HG02884 (cell line): Measurements from ENCODE around the gene KDSR.
"Not testable (repeated sequence)": the region's sequence is repeated elsewhere in the genome, so short reads cannot be mapped to it uniquely, and the experiment has no call there.

Source experiments
- ATAC-seq: cut with Tn5 transposase; IDR thresholded peaks from one replicate; pipeline ENCODE4 v1.9.1; 2021; ENCODE audit warnings: mild to moderate bottlenecking, moderate library complexity; ENCODE audit not compliant: unreplicated experiment

The KDSR gene

DNA sequence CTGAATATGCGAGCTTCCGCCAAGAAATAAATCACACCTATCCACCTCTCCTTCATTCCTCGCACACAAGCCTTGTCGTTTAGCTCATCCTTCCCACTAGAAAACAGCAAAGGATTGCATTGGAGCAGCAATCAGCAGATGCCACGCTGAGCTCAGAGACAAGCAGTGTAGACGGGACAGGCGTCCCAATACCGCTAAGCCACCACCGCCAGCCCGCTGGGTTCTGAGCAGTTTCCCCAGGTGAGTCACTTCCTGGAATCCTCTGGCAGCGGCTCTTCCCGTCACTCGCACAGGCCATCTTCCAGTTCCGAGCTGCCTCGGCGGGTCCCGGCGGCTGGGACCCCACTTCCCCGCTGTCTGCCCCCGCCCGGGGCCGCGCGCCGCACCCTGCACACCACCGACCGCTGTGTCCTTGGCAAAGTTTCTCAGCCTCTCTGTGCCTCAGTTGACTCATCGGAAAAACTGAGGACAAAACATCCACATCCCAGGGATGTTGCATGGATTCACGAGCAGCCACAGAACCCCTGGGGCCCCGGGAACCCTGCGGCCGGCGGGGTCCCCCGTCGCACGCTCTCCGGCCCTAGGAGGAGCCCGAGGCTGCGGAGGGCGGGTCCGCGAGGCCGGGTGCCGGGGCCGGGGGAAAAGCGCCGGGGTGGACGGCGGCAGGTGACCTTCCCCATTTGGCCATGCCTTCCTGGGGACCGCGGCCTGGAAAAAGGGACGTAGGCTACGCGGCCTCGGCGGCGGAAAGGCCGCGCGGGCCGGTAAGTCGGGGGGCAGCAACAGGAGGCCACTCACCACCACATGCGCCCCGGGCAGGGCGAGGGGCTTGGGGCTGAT lies 573 bp downstream of the KDSR start:
- ATAC-seq = peak; percentile 37

DNA sequence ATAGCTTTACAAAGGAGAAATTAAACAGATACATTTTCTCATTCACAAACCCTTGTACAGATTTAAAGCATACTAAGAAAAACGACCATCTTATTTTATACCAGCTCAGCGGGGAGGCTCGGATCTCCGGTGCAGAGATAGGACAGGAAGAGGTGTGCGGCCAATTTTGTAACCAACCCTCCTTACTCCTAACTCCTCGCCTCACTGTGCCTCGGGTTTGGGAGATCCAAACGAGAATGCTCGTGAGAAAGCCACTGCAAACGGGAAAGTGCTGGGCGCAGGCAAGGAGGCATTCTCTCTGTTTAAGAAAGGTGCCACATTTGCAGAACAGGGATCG lies 1.2 kb downstream of the KDSR start:
- ATAC-seq = no peak

DNA sequence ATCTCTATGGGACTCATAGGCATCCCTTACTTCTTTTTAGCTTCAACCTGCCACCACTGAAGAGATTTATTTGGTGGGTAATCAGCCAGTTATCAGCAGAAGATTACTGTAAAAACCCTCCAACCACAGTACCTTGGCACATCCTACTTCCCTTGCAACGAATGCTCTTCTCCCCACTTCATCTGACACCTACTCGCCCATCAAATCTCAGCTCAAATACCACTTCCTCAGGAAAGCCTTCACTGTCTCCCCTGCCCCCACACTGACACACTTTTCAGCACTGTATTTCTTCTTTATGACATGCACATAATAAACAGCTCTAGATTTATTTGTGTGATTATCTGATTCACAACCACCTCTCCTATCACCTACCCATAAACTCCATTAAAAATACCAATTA lies 3.1 kb downstream of the KDSR start:
- no peak for ATAC-seq

DNA sequence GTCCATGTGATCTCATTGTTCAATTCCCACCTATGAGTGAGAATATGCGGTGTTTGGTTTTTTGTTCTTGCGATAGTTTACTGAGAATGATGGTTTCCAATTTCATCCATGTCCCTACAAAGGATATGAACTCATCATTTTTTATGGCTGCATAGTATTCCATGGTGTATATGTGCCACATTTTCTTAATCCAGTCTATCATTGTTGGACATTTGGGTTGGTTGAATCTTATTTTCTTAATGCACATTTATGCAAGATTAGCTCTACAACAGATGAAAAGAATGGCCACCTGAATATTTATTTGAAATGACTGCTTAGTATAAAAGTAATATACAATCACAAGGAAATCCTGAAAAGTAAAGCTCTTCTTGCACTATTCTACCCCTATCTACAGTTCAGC lies 3.6 kb downstream of the KDSR start:
- not testable (repeated sequence) for ATAC-seq

DNA sequence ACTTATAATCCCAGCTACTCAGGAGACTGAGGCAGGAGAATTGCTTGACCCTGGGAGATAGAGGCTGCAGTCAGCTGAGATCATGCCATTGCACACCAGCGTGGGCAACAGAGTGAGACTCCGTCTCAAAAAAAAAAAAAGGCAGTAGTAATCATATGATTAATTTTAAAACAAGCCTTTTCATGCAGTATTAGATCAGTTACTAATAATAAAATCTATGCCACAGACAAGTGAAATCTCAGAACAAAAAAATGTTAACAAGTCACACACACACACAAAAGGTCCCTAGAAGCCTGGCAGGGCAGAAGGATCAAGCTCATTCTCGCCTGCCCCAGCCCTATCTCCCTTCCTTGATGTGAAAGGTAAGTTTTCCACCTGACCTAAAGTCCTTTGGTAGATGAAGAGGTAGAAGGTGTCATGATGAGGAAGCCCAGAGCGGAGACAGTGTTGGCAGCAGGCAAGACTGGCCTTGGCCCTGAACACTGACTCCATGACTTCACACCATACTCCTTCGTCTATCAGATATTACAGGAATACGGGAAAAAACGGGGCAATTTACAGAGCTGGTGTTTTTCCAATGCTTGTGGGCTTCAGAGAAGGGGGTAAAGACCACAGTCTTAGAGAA lies 10.6 kb downstream of the KDSR start:
- ATAC-seq = no peak

DNA sequence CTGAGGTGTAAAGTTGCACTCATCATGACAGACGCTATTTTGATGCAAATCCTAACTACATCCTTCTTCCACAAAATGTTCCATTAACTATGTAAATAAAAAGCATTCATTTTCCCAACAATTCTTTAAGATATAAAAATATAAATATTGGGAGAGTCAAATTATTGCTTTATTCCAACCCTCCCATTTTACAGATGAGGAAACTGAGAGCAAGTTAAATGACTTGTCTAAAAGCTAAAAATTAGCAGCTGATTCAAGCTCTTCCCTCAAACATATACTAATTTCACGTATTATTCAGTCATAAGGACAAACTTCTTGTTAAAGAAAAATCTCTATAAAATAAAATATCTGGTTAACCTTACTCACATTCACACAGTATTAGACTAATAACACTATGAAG lies 16.8 kb downstream of the KDSR start:
- no peak for ATAC-seq

DNA sequence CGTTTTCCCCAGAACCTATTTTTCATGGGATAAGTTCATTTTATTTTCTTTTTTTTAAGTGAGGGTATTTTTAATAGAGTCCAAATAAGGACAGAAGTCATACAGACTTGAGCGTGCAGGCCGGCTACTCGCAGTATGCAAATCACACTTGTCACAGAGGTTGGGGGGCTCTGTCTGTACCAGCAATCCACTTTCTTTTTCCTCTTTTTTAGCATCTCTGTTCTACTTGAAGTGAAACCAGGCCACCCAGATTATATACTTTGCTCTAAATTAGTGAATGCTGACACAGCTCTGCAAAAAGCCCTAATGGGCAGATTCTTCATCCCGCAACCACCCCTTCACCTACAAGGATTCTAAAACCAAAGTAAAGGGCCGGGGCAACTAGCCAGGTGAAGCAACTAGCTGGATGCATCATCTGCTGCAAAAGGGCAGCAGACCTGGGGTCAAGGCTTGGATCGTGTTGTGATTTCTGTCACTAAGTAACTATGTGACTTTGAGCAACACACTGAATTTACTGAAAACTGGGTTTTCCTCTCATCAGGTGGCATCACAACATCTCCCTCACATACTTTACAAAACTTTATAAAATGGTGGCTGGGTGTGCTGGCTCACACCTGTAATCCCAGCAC lies 18.4 kb downstream of the KDSR start:
- ATAC-seq = no peak

DNA sequence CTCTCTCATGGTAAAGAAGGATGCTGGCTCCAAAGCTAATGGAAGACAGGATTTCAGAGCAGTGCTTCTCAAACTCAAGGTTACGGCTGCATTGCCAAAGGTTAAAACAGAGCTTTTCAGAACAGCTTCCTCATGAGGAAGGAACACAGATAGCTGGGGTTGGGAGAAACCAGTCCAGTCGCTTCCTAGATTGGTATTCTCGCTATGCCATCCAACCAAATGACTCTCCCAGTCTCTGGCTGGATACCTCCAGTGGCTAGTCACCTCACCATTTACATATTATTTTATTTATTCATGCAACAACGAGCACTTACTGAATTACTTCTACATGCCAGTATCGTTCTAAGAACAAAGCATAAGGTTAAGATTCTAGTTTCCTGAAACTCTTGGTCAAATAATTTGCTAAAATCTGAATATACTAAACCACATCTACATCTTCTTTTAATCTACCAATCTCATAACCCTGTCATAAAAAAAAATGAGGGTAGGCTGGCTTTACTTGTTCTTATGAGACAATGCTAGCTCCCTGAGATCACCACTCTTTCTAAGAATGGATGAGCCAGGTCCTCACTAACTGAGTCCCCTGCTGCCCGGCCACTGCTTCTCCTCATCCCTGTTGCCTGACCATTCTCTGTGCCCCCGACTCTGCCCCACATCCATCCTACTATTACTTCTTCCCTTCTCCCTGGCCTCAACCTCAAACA lies 20.4 kb downstream of the KDSR start:
- no peak for ATAC-seq

DNA sequence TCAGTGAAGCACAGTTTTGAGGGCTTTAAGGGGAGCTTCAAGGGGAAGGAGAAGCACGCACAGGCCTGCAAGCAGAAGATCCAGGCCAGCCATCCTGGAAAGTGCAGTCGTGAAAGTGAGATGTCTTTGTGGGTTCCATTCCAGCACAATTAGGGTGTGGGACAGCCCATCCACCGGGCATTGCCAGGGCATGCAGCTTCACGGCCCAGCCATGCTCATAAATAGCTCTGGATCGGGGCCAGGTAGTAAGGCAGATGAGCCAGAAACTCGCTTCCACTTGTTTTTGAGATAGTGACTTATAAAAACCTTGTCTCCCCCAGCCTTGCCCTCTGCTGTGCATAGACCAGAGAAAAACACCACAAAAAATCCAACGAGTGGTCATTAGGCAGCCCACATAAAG lies 21.0 kb downstream of the KDSR start:
- ATAC-seq = no peak

DNA sequence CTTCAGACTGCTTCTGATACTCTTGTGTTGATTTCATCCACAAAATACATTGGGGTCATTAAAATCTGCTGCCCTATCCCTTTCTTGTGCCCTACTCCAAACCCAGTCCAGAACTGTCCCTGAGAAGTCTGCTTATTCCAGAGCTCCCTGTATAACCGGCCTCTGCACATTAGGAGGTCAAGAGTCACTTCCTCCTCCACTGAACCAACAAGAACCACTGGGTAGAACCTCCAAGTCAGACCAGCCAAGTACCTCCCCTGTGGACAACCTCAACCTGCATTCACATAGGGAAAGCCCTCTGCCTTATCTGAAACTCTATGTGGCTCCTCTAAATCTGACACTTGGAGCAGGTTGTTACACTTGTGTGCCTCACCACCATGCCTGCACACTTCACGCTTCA lies 22.1 kb downstream of the KDSR start:
- ATAC-seq = no peak

DNA sequence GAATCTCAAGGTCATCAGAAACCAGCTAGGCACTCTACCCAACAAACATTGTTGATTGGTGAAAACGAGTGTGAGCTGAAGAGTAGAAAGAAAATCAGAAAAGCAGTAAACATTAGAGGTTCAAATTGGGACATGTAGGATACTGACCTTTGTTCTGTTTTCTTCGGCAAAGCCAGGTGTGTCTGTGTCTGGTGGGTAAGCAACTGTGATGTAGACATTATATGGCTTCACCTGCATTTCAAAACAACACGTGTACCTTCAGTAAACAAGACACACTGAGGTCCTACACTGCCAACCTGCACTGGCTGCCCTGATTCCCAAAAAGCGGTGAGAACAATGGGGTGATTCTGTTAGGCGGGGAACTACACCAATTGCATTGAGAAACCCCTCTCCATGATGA lies 22.7 kb downstream of the KDSR start:
- no peak for ATAC-seq

DNA sequence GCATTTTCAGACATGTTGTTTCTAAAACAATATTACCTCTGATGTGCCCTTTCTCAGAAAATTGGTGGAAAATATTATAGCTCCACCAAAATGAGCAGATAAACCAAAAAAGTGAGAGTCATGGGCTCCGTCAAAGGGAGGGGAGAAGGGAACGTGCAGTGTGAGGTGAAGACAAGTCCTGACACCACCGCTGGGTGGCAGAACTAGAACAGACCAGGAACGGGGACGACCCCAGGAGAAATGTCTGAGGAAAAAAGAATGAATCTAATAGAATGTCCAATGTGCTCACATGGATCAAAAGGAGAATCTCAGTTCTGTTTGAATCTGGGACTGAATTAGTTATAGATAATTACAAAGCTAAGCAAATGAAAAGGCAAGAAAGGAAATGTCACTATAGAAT lies 24.8 kb downstream of the KDSR start:
- peak; percentile 76 for ATAC-seq

DNA sequence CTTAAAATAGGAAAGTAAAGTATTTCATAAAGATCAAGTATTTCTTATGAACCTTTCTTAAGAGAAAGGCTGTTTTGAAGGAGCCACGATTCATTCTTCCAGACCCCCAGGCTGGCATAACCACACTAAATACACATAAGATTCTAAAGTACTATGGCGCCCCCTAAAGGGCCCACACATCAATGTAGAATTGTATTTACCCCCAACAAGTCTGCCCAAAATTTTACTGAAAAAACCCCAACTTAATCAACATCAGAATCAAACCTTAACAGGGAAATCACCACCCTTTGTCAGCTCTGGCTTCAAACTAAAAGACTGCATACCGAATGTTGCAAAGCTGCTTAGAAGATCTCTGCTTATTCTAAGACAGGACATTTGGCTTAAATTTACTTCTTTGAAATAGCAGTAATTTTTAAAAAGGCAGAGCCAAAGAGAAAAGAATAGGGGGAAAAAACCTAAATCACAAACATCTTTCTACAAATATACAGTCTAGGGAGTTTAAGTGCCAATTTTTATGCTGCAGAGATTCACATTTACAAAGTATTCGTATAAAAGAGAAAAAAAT lies 27.0 kb downstream of the KDSR start:
- no peak for ATAC-seq

DNA sequence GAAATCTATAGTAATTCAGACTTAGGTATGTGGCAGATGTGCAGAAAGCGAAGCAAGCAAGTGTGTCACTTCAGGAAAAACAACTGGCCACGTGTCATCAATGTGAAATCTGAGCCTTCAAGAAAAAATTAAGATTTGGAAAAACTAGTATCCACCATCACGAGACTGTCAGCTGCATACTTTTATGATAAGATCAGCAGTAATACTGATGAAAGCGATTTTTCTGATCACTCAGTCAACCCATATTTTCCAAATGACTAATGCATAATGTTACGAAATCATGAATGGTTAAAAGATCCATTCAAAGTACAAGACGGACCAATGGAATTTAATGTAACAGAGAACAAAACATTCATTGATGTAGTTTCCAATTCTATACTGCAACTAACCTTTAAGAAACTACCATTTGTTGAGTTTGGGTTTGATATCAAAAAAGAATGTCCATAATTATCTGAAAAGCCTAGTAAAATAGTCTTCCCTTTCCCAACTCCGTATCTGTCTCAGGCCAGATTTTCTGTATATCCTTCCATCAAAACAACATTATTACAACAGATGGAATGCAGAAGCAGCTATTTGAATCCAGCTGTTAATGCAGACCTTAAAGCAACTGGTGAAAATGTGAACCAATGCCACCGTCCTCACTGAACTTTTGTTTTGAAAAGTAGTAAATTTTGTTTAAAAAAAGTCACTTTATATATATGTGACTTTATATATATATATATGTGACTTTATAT lies 30.5 kb downstream of the KDSR start:
- no peak for ATAC-seq

DNA sequence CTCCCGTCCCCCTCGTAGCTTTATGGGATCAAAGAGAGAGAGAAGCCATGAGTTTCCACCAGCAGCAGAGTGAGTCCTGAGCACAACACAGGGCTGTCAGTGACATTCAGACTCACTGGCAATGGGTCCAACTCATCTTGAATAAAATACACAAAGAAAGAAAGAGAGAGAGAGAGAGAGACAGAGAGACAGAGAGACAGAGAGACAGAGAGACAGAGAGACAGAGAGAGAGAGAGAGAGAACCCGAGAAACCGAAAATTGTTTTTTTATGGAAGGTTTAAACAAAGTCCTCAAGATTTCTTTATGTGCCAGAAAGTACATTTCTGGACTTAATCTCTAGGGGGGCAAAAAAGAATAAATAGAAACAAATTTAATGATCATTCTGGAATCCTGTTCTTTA lies 35.9 kb downstream of the KDSR start:
- no peak for ATAC-seq

DNA sequence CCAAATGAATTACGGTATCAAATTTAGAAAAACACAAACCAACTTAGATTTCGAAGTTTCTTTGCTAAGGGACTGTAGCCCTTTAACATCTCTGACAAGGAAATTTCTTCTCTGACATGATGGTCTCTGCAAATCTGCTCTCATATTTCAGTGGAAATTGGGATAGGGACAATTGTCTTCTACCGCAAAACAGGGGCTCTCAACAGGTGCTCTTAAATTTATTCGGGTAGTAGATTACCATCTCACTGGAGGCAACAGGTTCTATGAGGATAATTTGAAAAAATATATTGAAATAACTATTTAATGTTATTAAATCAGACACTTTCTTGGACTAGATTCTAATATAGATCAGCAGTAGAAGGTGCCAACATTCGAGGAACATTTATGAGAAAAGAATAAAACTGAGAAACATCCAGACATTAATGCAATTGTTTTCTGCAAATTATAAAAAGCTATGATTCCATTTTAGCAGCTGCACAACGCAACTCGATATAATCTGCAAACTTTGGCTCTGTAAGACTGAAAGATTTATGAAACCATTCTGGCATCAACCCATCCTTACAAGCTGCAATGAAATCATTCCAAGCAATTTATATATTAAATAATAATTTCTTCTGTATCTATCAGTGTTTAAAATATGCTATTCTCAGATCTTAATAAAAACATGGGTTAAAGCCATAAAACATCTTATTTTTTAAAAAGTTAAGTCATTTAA lies 37.4 kb downstream of the KDSR start:
- no peak for ATAC-seq

DNA sequence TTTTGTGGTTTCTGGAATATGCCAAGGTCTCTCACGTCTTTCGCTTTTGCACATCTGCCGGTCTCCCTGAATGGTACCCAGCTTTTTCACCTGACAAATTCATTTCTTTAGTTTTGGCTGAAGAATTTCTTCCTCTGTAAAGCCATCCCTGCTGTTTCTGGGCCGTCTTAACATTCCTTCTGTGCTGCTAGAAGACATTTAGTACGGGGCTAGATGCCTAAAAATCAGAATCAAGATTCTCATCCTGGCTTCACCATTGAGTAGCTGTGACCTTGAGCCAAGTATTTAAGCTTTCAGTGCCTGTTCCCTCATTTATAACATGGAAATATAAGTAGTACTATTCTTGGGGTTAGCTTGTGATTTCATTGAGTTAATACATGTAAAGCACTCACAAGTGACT lies 41.0 kb downstream of the KDSR start:
- ATAC-seq = no peak

DNA sequence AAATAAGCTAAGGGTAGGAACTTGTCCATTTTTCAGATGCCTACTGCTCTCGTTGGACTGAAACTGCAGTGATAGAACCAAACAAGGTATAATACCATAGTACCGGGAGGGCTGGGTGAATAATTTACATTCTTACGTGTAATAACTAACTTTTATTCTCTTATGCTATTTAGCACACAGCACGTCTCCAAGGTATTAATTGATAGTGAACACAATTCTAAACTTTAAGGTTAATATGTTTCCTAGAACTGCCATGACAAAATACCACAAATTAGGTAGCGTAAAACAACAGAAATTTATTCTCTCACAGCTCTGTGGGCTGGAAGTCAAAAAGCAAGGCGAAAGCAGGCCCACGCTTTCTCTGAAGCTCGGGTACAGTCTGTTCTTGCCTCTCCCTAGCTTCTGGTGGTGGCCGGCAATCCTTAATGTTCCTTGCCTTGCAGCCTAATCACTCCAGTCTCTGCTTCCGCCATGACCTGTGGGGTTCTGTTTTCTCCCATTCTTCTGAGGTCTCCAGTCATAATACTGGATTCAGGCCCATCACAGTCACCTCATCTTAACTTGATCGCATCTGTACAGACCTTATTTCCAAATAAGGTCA lies 41.8 kb downstream of the KDSR start:
- no peak for ATAC-seq

DNA sequence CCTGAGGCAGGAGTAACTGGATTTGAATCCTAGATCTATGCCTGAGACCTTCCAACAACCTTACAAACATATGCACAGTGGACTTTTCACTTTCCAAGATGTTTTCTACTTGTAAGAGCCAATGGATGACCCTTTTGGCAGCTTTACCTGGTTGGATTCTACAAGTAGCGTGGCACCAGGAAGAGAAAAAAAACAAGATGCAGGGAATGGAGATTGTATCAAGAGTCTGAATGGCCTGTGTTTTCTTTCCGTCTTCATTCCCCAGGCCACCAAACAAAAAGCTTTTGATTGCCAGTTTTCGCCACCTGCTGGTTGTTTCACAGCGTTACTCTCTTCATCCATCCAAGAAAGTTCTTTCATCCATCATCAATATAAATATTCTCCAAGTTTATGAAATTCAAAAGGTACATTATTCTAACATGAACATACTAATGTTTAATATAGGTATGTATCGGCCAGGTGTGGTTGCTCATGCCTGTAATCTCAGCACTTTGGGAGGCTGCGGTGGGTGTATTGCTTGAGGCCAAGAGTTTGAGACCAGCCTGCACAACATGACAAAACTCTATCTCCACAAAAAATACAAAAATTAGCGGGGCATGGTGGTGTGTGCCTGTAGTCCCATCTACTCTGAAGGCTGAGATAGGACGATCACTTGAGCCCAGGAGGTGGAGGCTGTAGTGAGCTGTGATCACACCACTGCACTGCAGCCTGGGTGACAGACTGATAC lies 43.9 kb downstream of the KDSR start:
- ATAC-seq = no peak
